Thyroid gland (tissue), 4 donors: Measurements from ENCODE around the gene TMTC4. TPM values are rescaled to one million over a fixed set of nuclear protein-coding genes. Genes with fewer than 3 reads are reported as not detected.

Experiments used
- DNase-seq, 2 donors: peaks; one replicate each; pipeline ENCODE4 v3.0.0-alpha.2; 2019
- H3K27ac ChIP-seq, 3 donors: fragments of 200-600 bp; sonication (generic); 1 replicate in 2 of 3; 2 replicates in 1 of 3; pipeline ENCODE4 v1.5.1; 2016 to 2019; ENCODE audit warnings: mild to moderate bottlenecking in 1 of 3, moderate library complexity in 1 of 3
- H3K27me3 ChIP-seq: fragments of 200-600 bp; sonication (generic); one replicate; pipeline ENCODE4 v1.5.1; 2019
- H3K36me3 ChIP-seq, 2 donors: fragments of 200-600 bp; sonication (generic); one replicate each; pipeline ENCODE4 v1.5.1; 2016 to 2019
- H3K4me1 ChIP-seq, 2 donors: fragments of 200-600 bp; sonication (generic); one replicate each; pipeline ENCODE4 v1.5.1; 2017 to 2019
- H3K4me3 ChIP-seq, 3 donors: fragments of 200-600 bp; sonication (generic); replicated peaks in 1 of 3; 1 replicate in 2 of 3; 2 replicates in 1 of 3; pipeline ENCODE4 v1.5.1; 2016; ENCODE audit warnings: mild to moderate bottlenecking in 1 of 3
- H3K9me3 ChIP-seq: fragments of 200-600 bp; sonication (generic); one replicate; pipeline ENCODE4 v1.5.1; 2017
- POLR2A ChIP-seq, 2 donors: fragments of 450-650 bp; IDR thresholded peaks; one replicate each; pipeline ENCODE4 v1.6.1; 2017; ENCODE audit warnings: antibody characterized with exemption in 2 of 2, mild to moderate bottlenecking in 2 of 2, moderate library complexity in 1 of 2
- WGBS, 2 donors: methylation state at CpG; one replicate each; pipeline ENCODE4 v1.1.5; 2017; 5-methylcytosine and 5-hydroxymethylcytosine counted together
- intact Hi-C: fragments of 100-400 bp; cut with DNase I; formaldehyde crosslinking; loops from one replicate; pipeline ENCODE4 v1.15.1; 2023
- total RNA-seq, 4 donors: library from RNA; depleted of rRNA; stranded (reverse); fragments of >200 nt; gene quantifications; one replicate each; pipeline ENCODE4 v1.2.3, GENCODE V29; 2016
- TF ChIP-seq, protein P1 (sequence below), 6 experiments: fragments of 200-600 bp in 3 of 6; fragments of 450-650 bp in 3 of 6; sonication (generic) in 3 of 6; IDR thresholded peaks; one replicate each; pipeline ENCODE4 v1.5.1; 2016 to 2019; ENCODE audit warnings: antibody characterized with exemption in 6 of 6, mild to moderate bottlenecking in 2 of 6, inconsistent platforms in 1 of 6, moderate library complexity in 1 of 6

The TMTC4 gene
- total RNA-seq, 4 donors from 2014 or later, result 15.1 to 21.3 (median 18.4) TPM

DNA sequence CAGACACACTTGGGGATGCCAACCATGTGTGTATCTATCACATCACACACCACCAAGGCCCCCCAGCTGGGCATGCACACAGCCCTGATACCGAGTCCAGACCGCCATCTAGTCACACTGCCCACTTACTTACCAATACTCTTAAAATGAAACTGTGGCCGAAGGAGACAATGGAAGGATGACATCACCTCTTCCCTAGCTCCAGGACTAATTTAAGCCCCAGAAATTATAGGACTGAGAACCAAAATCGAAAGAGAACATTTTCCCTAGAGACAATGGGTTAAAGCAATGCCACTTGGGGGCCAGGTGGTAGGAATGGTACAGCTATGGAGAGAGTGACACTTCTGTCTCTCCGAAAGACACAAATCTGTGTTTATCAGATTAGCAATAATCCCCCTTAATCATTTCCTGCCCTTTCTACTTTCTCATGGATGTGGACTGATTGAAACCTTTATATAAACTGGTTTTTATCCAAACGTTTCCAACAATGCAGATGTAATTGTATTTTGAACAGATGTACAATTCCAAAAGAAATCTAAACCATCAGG, 85.3 kb downstream of the TMTC4 start:
- H3K4me1 ChIP-seq, result peaks cover 5 to 11% of the 10 kb centered on the region in 2 donors
- 70 to 73% methylated on average over 6 of the region's 6 CpGs for WGBS, 2 donors
- no peak overlapping the region for H3K4me3 ChIP-seq
- no peaks in the 10 kb centered on the region for H3K9me3 ChIP-seq
- H3K27ac ChIP-seq, result no peak overlapping the region
- no peak for DNase-seq
- no peak for TF ChIP-seq POLR2A (IDR thresholded peaks at IDR 0.05)
- TF ChIP-seq, protein P1, sequence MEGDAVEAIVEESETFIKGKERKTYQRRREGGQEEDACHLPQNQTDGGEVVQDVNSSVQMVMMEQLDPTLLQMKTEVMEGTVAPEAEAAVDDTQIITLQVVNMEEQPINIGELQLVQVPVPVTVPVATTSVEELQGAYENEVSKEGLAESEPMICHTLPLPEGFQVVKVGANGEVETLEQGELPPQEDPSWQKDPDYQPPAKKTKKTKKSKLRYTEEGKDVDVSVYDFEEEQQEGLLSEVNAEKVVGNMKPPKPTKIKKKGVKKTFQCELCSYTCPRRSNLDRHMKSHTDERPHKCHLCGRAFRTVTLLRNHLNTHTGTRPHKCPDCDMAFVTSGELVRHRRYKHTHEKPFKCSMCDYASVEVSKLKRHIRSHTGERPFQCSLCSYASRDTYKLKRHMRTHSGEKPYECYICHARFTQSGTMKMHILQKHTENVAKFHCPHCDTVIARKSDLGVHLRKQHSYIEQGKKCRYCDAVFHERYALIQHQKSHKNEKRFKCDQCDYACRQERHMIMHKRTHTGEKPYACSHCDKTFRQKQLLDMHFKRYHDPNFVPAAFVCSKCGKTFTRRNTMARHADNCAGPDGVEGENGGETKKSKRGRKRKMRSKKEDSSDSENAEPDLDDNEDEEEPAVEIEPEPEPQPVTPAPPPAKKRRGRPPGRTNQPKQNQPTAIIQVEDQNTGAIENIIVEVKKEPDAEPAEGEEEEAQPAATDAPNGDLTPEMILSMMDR (IDR thresholded peaks at IDR 0.05), result no peak
- intact Hi-C loops, result no loop called here
- H3K36me3 ChIP-seq, result no peaks in the 10 kb centered on the region
- no peaks in the 10 kb centered on the region for H3K27me3 ChIP-seq

DNA sequence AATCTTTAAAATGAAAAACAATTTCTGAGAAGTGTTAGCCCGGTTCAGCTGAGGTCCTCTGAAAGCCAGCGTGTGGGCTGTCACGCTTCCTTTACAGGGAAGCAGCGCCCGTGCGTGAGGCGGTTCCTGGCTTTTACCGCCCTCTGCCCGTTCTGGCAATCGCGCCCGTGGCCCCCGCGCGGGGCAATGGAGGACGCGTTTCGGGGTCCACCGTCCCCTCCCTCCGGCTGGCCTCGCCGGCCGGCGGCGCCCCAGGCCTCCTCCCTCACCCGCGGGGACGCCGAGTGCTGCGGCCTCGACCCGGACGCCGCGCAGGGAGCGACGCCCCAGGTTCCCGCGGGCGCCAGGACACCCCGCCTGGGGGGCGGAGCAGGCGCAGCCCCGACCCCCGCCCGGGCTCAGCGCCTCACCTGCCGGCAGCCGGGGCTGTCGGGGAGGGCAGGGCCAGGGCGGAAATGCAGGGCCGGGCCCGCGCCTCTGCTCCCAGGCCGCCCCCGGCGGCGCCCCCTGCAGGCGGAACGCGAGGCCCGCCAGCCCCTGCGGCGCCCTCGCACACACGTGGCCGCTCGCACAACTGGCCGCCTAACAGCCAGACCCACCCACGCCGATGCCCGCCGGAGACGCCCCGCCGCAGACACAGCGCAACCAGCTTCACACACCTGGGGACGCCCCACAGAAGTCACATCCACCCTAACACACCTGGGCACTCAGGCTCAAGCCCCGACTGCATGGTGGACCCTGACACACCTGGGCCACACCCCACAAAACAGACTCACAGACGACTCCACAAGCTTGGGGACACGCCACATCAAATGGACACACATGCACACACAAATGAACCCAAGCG, 86.0 kb downstream of the TMTC4 start, which contains the start of gene GGACT:
GGACT (minus strand) TSS at position 459 of the 847 bp plus-strand sequence. CDS start 56,198 bp downstream, outside the sequence.
- H3K27me3 ChIP-seq, result no peaks in the 10 kb centered on the region
- no peaks in the 10 kb centered on the region for H3K36me3 ChIP-seq
- TF ChIP-seq POLR2A (IDR thresholded peaks at IDR 0.05), result peak in 1 of 2 donors; percentile 49
- TF ChIP-seq, protein P1 (IDR thresholded peaks at IDR 0.05), result peak in 5 of 6 experiments; percentile 38 to 89 (median 61)
- peak within 1 kb of the TSS; percentile 27 to 75 (median 49) for H3K27ac ChIP-seq
- H3K9me3 ChIP-seq, result no peaks in the 10 kb centered on the region
- DNase-seq, result peak; percentile 72 to 74
- peaks cover 5 to 11% of the 10 kb centered on the region in 2 donors for H3K4me1 ChIP-seq
- 8 to 17% methylated on average over 24 to 26 of the region's 82 CpGs for WGBS, 2 donors
- H3K4me3 ChIP-seq, result peak within 1 kb of the TSS; percentile 38 to 61 (median 53)
- intact Hi-C loops, result no loop called here

DNA sequence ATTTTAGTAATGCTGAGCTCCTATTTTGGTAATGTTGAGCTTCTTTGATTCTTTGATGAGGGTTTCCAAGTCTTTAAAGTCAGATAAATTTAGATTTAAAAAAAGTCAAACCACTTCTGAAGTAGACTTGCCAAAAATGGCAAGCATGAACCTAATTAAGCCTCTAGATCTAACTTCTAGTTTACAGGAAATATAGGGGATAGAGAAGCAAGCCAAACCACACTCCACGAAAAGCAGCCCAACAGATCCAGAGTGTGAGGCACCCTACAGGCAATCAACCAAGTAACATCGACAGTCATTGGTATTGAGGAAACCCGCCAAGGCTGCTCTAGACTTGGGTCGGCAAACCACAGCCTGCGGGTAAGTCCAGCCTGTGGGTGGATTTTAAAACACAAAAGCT, 89.7 kb downstream of the TMTC4 start:
- DNase-seq, result no peak
- 84 to 89% methylated on average over 5 of the region's 5 CpGs for WGBS, 2 donors
- H3K27ac ChIP-seq, result no peak overlapping the region

DNA sequence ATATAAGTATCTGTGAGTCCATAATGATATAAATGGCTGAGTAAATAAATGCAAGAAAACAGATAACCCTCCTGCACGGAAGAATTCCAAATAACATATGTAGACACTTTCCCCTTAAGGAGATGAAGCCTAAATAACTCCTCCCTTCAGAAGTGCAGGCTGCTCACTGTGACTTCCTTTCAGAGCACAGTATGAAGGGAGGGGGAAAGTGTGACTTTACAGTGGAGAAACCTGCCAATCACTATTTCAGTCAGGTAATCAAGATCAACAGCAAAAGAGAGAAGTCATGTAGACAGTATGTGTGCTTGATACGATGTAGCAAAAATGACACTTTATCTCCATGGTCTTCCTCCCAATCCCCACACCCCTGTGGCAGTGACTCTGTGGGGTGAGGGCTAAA, 93.1 kb downstream of the TMTC4 start:
- no peak for DNase-seq
- H3K36me3 ChIP-seq, result no peaks in the 10 kb centered on the region

More for the DNA sequence above, 89.7 kb downstream of the TMTC4 start:
- Histone ChIP-seq H3K36me3 (no peaks in the 10 kb centered on the region), H3K27me3 (no peaks in the 10 kb centered on the region), H3K4me3 (no peak overlapping the region), H3K4me1 (peaks cover 5 to 11% of the 10 kb centered on the region in 2 donors), H3K9me3 (no peaks in the 10 kb centered on the region)
- TF ChIP-seq, protein P1 (IDR thresholded peaks at IDR 0.05), result no peak
- TF ChIP-seq POLR2A (IDR thresholded peaks at IDR 0.05), result no peak
- intact Hi-C loops, result no loop called here

DNA sequence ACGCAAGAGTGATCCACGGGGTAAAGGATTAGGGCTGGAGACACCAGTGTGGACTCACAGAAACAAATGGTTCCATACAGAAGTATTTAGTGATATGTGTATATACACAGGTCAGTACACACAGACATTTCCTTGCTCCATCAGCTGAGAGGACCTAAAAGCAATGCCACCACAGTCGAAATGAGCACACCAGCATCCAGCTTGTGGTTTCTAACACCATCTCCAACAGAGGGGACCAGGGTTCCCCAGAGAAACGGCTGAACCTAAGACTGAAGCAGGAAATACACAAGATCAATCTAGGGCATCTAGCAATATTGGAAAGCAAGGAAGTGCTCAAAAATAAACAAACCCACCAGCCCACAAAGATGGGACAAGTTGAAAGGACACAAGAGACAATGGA, 93.6 kb downstream of the TMTC4 start:
- H3K27me3 ChIP-seq, result no peaks in the 10 kb centered on the region
- TF ChIP-seq POLR2A (IDR thresholded peaks at IDR 0.05), result no peak
- TF ChIP-seq, protein P1 (IDR thresholded peaks at IDR 0.05), result no peak
- intact Hi-C loops, result no loop called here
- no peaks in the 10 kb centered on the region for H3K4me1 ChIP-seq
- H3K4me3 ChIP-seq, result no peak overlapping the region
- no peaks in the 10 kb centered on the region for H3K9me3 ChIP-seq
- 89 to 90% methylated on average over 4 of the region's 4 CpGs for WGBS, 2 donors
- no peak for DNase-seq
- no peak overlapping the region for H3K27ac ChIP-seq
- H3K36me3 ChIP-seq, result no peaks in the 10 kb centered on the region

More for the DNA sequence above, 93.1 kb downstream of the TMTC4 start:
- WGBS, 2 donors, result 93 to 97% methylated on average over 2 of the region's 2 CpGs
- no peaks in the 10 kb centered on the region for H3K4me1 ChIP-seq
- H3K27me3 ChIP-seq, result no peaks in the 10 kb centered on the region
- H3K27ac ChIP-seq, result no peak overlapping the region
- H3K4me3 ChIP-seq, result no peak overlapping the region
- intact Hi-C loops, result no loop called here
- no peaks in the 10 kb centered on the region for H3K9me3 ChIP-seq
- TF ChIP-seq POLR2A (IDR thresholded peaks at IDR 0.05), result no peak
